ENCODE data around the gene CTPS2.

- TF ChIP-seq CTCF (IDR thresholded peaks at IDR 0.05) (no peak), POLR2A (IDR thresholded peaks at IDR 0.05) (no peak), POLR2AphosphoS5 (IDR thresholded peaks at IDR 0.05) (no peak), EP300 (IDR thresholded peaks at IDR 0.05) (no peak)
These were observed 61.0 kb downstream of the CTPS2 start for GRCh38 chrX:16651391-16652024.

Measured in upper lobe of left lung (tissue), 4 donors.